Fibroblast of lung (primary cell): ENCODE results near the gene NME7.

ENCODE experiments used
- EZH2 ChIP-seq: IDR thresholded peaks from 2 replicates; pipeline ENCODE4 v1.5.1; 2012; ENCODE audit warnings: low read length, control low read depth, mild to moderate bottlenecking; ENCODE audit errors: missing control alignments
- TF ChIP-seq, protein P1 (sequence below), 2 donors: IDR thresholded peaks in 1 of 2; conservative IDR thresholded peaks in 1 of 2; 1 replicate in 1 of 2; 2 replicates in 1 of 2; pipeline ENCODE4 v1.5.1; 2011 to 2012; ENCODE audit warnings: low read length in 2 of 2, control low read depth in 1 of 2, inconsistent platforms in 1 of 2, low read depth in 1 of 2, mild to moderate bottlenecking in 1 of 2

GRCh38 chr1:169217636-169218035, 150.0 kb downstream of the NME7 start:
- TF ChIP-seq, protein P1, sequence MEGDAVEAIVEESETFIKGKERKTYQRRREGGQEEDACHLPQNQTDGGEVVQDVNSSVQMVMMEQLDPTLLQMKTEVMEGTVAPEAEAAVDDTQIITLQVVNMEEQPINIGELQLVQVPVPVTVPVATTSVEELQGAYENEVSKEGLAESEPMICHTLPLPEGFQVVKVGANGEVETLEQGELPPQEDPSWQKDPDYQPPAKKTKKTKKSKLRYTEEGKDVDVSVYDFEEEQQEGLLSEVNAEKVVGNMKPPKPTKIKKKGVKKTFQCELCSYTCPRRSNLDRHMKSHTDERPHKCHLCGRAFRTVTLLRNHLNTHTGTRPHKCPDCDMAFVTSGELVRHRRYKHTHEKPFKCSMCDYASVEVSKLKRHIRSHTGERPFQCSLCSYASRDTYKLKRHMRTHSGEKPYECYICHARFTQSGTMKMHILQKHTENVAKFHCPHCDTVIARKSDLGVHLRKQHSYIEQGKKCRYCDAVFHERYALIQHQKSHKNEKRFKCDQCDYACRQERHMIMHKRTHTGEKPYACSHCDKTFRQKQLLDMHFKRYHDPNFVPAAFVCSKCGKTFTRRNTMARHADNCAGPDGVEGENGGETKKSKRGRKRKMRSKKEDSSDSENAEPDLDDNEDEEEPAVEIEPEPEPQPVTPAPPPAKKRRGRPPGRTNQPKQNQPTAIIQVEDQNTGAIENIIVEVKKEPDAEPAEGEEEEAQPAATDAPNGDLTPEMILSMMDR (conservative IDR thresholded peaks at IDR 0.05 in 1 of 2, IDR thresholded peaks at IDR 0.05 in 1 of 2; ENCODE audit: low read depth in 1 of 2, low read length in 2 of 2), result no peak
- no peak for TF ChIP-seq EZH2
